Hindlimb muscle (tissue), 1 donor: ENCODE data around the gene CATSPERZ. TPM values are rescaled to one million over a fixed set of nuclear protein-coding genes. Genes with fewer than 3 reads are reported as not detected.
A peak's percentile ranks its signal among the peaks of the same experiment; 100 is the strongest.

Source experiments
- DNase-seq: peaks from one replicate; pipeline ENCODE4 v3.0.0-alpha.2; 2013
- polyA plus RNA-seq: library from polyadenylated mRNA; unstranded; fragments of 120-200 nt; gene quantifications from one replicate; pipeline ENCODE4 v1.2.1, GENCODE V29; 2013; ENCODE audit not compliant: insufficient read length

CATSPERZ gene
- polyA plus RNA-seq, 1 donor: not detected

GRCh38 chr11:64264371-64264852 lies 35.7 kb upstream of the CATSPERZ start:
- no peak for DNase-seq

DNA sequence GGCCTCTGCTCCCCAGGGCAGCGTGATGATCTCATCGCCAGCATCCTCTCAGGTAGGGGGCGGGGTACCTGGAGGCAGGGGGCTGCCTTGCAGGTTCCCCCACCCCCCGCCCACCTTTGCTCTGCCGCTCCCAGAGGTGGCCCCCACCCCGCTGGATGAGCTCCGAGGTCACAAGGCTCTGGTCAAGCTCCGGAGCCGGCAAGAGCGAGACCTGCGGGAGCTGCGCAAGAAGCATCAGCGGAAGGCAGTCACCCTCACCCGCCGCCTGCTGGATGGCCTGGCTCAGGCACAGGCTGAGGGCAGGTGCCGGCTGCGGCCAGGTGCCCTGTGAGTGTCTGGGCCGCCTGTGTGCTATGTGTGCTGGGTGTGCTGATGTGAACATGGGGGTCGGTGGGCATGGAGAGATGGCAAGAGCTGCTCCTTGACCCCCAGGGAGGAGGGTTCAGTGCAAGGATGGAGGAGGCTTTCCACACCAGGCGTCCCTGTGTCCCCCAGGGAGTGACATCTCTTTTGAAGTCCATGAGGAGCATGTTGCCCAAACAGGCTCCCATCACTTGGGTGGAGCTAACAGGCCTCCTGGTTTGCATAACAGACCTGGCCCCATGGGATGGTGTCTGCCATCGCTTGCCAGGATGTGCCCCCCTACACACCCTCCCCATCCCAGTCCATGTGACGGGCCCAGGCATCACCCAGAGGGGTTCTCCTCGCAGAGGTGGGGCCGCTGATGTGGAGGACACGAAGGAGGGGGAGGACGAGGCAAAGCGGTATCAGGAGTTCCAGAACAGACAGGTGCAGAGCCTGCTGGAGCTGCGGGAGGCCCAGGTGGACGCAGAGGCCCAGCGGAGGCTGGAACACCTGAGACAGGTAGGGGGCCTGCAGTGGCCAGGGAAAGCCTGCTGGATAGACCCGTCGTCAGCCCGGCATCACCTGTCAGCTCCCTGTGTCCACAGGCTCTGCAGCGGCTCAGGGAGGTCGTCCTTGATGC lies 34.7 kb upstream of the CATSPERZ start:
- DNase-seq: no peak

DNA sequence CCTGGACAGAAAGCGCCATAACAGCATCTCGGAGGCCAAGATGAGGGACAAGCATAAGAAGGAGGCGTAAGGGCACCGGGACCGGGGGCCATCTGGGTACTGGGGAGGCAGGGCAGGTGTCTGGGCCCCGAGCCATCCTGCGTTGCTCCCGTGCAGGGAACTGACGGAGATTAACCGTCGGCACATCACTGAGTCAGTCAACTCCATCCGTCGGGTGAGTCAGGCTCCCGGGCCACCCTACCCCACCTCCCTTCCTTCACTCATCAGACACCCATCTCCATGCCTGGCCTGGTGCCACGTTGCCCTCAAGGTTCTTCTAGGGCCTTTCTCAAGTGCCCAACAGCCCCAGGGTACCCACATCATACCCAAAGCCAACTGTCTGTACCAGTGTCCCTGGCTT lies 33.8 kb upstream of the CATSPERZ start:
- DNase-seq: no peak

DNA sequence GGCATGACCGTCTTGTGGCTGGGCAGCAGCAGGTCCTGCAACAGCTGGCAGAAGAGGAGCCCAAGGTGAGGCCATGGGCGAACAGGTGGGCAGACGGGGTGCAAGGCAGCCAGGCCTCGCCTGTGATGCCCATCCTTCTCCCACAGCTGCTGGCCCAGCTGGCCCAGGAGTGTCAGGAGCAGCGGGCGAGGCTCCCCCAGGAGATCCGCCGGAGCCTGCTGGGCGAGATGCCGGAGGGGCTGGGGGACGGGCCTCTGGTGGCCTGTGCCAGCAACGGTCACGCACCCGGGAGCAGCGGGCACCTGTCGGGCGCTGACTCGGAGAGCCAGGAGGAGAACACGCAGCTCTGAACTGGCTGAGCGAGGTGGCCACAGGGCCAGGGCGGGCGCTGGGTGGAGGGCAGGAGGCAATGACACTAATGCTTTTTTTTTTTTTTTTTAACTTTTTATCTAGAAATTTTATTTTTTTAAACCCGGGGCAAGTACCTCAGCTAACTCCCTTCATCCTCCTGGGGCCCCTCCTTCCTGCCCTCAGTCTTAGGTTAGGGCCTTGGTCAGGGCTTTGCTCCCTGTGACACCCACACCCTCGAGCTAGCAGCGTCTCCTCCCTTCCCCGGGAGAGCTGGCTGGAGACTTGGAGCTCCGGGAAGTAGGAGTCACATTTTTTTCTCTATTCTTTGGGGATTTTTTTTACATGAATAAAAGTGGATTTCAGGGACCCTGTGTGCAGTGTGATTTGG lies 32.8 kb upstream of the CATSPERZ start:
- DNase-seq: no peak

GRCh38 chr11:64268025-64268892 lies 31.9 kb upstream of the CATSPERZ start:
- no peak for DNase-seq

DNA sequence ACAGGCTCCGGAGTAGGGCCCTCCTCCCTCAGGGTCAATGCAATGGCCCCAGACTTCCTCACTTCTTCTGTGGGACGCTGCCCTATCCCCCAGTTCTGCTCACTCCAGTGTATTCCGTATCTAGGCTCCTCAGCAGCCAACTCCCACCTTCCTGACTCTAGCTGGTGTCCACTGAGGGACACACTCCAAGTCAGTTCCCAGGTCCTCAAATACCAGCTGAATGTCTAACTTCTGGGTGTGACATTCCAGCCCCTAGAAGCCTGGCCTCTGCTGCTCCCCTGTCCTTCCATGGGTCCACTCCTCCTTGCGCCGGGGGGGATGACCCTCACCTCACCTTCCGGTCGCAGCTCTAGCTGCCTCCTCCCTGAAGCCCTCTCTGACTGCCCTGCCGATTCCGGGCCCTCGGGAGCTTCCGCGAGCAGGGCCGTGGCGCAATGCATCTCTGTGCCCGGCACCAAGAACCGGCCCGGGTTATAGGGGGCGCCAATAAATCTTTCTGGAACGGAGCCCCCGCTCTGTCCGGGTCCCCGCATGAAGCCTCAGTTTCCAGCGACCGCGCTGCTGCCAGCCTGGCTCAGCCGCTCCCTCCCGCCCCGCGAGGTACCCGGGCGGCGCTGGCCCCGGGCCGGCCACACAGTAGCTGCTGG lies 31.1 kb upstream of the CATSPERZ start:
- no peak for DNase-seq

- DNase-seq: peak; percentile 99
Measured at GRCh38 chr11:64269540-64270220, 30.5 kb upstream of the CATSPERZ start.

GRCh38 chr11:64275031-64275800 lies 24.9 kb upstream of the CATSPERZ start:
- DNase-seq: no peak

GRCh38 chr11:64275841-64276240 lies 24.3 kb upstream of the CATSPERZ start:
- no peak for DNase-seq

DNA sequence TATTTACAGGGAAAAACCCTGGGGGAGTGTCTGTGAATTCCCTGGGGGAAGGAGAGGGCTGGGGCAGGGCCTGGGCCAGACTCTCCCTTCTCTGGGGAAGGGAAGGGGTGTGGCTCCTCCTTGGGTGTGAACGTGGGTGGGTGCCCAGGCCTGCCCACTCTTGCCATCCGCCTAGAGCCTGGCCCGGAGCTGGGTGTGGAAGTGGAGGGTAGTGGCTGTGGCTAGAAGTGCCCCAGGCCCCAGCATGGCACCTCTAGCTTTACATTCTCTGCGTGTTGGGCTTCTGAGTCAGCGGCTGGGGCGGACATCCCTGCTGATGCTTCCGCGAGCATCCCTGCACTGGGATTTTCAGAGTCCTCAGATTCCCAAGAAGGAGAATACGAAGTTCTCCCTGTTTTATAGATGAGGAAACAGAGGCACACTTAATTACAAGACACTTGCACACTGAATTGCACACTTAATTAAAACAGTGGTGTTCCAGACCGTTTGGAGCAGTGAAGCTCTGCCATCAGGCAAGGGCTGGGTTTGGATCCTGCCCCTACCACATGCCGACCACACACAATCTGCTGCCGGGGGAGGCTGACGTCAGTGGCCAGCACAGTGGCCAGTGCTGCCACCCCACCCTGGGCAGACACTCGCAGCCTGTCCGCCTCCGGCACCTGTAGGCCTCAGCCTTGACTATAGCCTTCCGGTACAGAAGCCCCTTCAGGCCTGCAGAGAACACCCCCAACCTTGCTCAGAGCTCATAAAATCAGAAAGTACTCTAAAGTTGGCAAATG lies 23.3 kb upstream of the CATSPERZ start:
- no peak for DNase-seq

GRCh38 chr11:64278576-64279190 lies 21.5 kb upstream of the CATSPERZ start:
- no peak for DNase-seq

DNA sequence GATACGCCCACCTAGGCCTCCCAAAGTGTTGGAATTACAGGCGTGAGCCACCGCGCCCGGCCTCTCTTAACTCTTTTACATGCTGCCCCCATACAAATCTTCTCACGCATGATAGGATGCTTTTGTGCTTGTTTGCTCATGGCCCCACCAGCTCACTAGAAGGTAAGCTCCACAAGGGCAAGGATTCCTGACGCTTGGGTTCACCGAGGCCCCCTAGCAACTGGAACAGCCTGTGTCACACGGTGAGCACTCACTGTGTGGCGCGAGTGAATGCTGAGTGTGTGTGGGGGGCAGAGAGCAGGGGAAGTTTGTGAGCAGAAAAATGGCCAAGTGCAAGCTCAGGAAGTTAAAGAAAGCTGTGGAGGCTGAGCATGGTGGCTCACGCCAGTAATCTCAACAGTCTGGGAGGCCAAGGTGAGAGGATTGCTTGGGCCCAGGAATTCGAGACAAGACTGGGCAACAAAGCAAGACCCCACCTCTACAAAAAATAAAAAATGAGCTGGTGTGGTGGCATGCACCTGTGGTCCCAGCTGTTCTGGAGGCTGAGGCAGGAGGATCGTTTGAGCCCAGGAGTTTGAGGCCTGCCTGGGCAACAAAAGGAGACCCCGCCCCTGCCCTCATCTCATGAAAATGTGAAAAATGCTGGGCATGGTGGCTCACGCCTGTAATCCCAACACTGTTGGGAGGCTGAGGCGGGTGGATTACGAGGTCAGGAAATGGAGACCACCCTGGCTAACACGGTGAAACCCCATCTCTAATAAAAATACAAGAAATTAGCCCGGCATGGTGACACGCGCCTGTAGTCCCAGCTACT lies 18.0 kb upstream of the CATSPERZ start:
- DNase-seq: no peak

DNA sequence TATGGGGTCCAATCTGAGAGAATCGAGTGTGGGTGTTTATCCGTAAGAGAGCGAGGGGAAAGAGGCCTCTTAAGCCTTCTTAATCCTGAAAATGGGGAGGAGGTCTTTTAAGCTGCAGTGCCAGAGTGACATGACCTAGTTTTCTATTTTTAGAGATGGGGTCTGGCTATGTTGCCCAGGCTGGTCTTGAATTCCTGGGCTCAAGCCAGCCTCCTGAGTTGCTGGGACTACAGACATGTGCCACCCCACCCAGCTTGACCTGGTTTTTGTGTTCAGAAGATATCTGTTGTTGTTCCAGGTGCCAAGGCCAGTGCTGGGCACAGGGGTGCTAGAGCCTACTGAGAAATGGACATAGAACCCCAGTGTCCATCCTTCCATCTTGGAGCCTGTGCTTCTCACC lies 17.1 kb upstream of the CATSPERZ start:
- DNase-seq: no peak

DNA sequence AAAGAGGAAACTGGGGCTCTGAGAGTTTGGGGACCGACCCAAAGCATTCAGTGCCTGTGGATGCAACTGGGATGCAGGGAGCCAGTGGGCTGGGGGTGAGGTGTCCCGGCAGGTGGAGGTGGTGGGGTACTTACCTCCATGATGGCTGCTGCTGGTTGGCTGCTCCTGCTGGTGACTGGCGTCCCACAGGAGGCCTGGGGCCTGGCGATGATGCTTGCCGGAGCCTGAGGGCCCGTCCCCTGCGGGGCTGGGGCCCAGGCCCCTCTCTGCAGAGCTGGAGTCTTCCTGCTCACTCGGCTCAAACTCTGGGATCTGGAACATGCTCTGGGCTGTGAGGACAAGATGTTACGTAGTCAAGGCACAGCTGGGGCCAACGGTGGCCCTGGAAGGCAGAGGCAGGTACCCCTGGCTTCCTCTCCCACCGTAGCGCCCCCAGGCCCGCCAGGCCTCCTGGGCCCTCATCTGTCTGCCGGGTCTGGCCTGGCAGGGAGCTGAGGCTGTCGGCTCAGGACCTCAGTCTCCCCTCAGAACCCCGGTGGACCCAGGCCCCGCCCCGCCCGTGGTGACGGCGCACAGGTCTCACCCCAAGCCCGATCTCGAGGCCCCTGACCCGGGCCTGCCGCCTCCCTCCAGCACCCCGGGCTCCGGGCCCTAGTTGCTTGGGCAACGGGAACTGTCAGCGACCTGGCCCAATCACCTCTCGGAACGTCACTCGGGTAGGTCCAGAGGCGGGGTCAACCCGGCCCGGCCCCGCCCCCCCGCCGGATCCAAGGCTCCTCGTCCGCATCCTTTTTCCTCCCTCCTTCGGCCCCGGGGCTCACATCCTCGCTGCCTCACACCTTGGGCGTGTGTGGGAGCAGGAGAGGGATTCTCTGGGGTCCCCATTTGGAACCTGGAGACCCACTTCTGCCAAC lies 15.9 kb upstream of the CATSPERZ start, which contains the start of gene BAD:
BAD (minus strand) TSS at position 618 of the 914 bp plus-strand sequence; CDS start at position 321, 297 bp downstream.
- peak; percentile 95 for DNase-seq

GRCh38 chr11:64284962-64285884 lies 14.9 kb upstream of the CATSPERZ start, which contains the start of gene GPR137:
TSS of gene GPR137 (plus strand) at chr11:64285848. CDS start at chr11:64286525, 677 bp downstream.
- DNase-seq: peak; percentile 94
